ENCODE results near the gene STPG1. TPM values are rescaled to one million over a fixed set of nuclear protein-coding genes. Genes with fewer than 3 reads are reported as not detected.

STPG1 gene
- total RNA-seq, 1 experiment from 2014 or later: 14.9 TPM

Other genes with a start within 250 kb of the STPG1 start
- 8.9 and 9.5 TPM in 2 replicates for gene IFNLR1, start 226.5 kb downstream of the STPG1 start, total RNA-seq (2014; rRNA removed)
- 3.5 and 7.8 TPM in 2 replicates for gene GRHL3, start 94.4 kb downstream of the STPG1 start, total RNA-seq (2014; rRNA removed)
- 35.2 and 43.7 TPM in 2 replicates for gene NIPAL3, start 2.0 kb upstream of the STPG1 start, total RNA-seq (2014; rRNA removed)
- gene RCAN3, start 89.1 kb upstream of the STPG1 start, total RNA-seq (2014; rRNA removed): 23.0 and 25.6 TPM in 2 replicates
- gene NCMAP, start 142.3 kb upstream of the STPG1 start, total RNA-seq (2014; rRNA removed): 1.2 and 1.8 TPM in 2 replicates
- gene SRRM1, start 229.5 kb upstream of the STPG1 start, total RNA-seq (2014; rRNA removed): 30.7 and 51.3 TPM in 2 replicates